ENCODE results near the gene FBLN7. TPM values are rescaled to one million over a fixed set of nuclear protein-coding genes. Genes with fewer than 3 reads are reported as not detected.
A peak's percentile ranks its signal among the peaks of the same experiment; 100 is the strongest.
"Not testable (repeated sequence)": the region's sequence is repeated elsewhere in the genome, so short reads cannot be mapped to it uniquely, and the experiment has no call there.

Gene FBLN7
- total RNA-seq (2014; rRNA removed): 4.4 and 5.1 TPM in 2 replicates
- 7.3 TPM for polyA plus RNA-seq (2012)

- no peak for DNase-seq (ENCODE audit: low read depth)
Observed at GRCh38 chr2:112138159-112139032, at the start of gene FBLN7. Gene FBLN7, plus strand, starts transcription at chr2:112138385. Its CDS starts 271 bp downstream, at chr2:112138656.

GRCh38 chr2:112089375-112089774 is 48.8 kb upstream of the FBLN7 start:
- no peak for DNase-seq (ENCODE audit: low read depth)

- peak; percentile 71 for DNase-seq (ENCODE audit: low read depth)
Observed at GRCh38 chr2:112092286-112093041, 45.7 kb upstream of the FBLN7 start.

- peak; percentile 43 for DNase-seq (ENCODE audit: low read depth)
Observed at GRCh38 chr2:112093216-112093615, 45.0 kb upstream of the FBLN7 start.

GRCh38 chr2:112095681-112096080 is 42.5 kb upstream of the FBLN7 start:
- DNase-seq (ENCODE audit: low read depth): no peak

GRCh38 chr2:112096098-112096497 is 42.1 kb upstream of the FBLN7 start:
- no peak for DNase-seq (ENCODE audit: low read depth)

- DNase-seq (ENCODE audit: low read depth): no peak
Observed at GRCh38 chr2:112108178-112108832, 29.9 kb upstream of the FBLN7 start.

GRCh38 chr2:112109278-112109677 is 28.9 kb upstream of the FBLN7 start:
- DNase-seq (ENCODE audit: low read depth): no peak

- DNase-seq (ENCODE audit: low read depth): peak; percentile 22
Observed at GRCh38 chr2:112110966-112111365, 27.2 kb upstream of the FBLN7 start.

GRCh38 chr2:112113354-112113753 is 24.8 kb upstream of the FBLN7 start:
- not testable (repeated sequence) for DNase-seq (ENCODE audit: low read depth)

- DNase-seq (ENCODE audit: low read depth): no peak
Observed at GRCh38 chr2:112118148-112118547, 20.0 kb upstream of the FBLN7 start.

GRCh38 chr2:112121682-112122254 is 16.4 kb upstream of the FBLN7 start:
- DNase-seq (ENCODE audit: low read depth): peak; percentile 52

- DNase-seq (ENCODE audit: low read depth): no peak
Observed at GRCh38 chr2:112129060-112129459, 9.1 kb upstream of the FBLN7 start.

GRCh38 chr2:112133344-112133743 is 4.8 kb upstream of the FBLN7 start:
- no peak for DNase-seq (ENCODE audit: low read depth)

- DNase-seq (ENCODE audit: low read depth): no peak
Observed at GRCh38 chr2:112134120-112134519, 4.1 kb upstream of the FBLN7 start.

GRCh38 chr2:112136096-112136495 is 2.1 kb upstream of the FBLN7 start:
- DNase-seq (ENCODE audit: low read depth): no peak

GRCh38 chr2:112137516-112138158 is 548 bp upstream of the FBLN7 start:
- DNase-seq (ENCODE audit: low read depth): no peak

- DNase-seq (ENCODE audit: low read depth): not testable (repeated sequence)
Observed at GRCh38 chr2:112139033-112139614, 939 bp downstream of the FBLN7 start.

GRCh38 chr2:112139661-112140204 is 1.5 kb downstream of the FBLN7 start:
- not testable (repeated sequence) for DNase-seq (ENCODE audit: low read depth)

GRCh38 chr2:112140205-112140802 is 2.1 kb downstream of the FBLN7 start:
- DNase-seq (ENCODE audit: low read depth): no peak
